Fibroblast of mammary gland (primary cell): ENCODE data around the gene COL23A1.

Experiments
- DNase-seq: peaks from one replicate; pipeline ENCODE4 v3.0.0-alpha.2; 2010; ENCODE audit warnings: low read depth
- H3K4me3 ChIP-seq: 2 replicates; pipeline ENCODE4 v1.5.1; 2011; ENCODE audit warnings: low read depth, mild to moderate bottlenecking, low read length, moderate library complexity; ENCODE audit not compliant: control insufficient read depth
- TF ChIP-seq, protein P1 (sequence below): conservative IDR thresholded peaks from 2 replicates; pipeline ENCODE4 v1.5.1; 2011; ENCODE audit warnings: low read depth, low read length, inconsistent platforms; ENCODE audit not compliant: control insufficient read depth, insufficient read depth

COL23A1 gene

DNA sequence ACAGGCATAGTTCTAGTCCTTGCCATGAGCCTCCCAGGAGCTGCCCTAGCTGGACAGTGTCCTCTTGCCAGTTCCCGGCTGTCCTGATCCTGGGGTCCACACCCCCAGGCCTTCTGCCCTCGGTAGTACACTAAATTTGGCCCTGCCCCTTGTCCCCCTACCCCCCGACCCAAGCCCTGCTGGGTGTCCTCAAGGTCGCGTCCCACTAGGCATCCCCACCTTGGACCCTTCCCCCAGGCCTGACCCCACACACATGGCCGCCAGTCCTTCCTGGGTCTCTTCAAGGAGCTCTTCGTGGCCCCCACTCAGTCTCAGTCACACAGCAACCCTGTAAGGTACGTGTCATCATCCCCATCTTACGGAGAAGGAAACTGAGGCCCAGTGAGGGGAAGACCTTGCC is 317.6 kb downstream of the COL23A1 start:
- TF ChIP-seq, protein P1, sequence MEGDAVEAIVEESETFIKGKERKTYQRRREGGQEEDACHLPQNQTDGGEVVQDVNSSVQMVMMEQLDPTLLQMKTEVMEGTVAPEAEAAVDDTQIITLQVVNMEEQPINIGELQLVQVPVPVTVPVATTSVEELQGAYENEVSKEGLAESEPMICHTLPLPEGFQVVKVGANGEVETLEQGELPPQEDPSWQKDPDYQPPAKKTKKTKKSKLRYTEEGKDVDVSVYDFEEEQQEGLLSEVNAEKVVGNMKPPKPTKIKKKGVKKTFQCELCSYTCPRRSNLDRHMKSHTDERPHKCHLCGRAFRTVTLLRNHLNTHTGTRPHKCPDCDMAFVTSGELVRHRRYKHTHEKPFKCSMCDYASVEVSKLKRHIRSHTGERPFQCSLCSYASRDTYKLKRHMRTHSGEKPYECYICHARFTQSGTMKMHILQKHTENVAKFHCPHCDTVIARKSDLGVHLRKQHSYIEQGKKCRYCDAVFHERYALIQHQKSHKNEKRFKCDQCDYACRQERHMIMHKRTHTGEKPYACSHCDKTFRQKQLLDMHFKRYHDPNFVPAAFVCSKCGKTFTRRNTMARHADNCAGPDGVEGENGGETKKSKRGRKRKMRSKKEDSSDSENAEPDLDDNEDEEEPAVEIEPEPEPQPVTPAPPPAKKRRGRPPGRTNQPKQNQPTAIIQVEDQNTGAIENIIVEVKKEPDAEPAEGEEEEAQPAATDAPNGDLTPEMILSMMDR: no peak

GRCh38 chr5:178271726-178272479 is 318.3 kb downstream of the COL23A1 start:
- TF ChIP-seq, protein P1: no peak
- no peak for DNase-seq
- no peak overlapping the region for H3K4me3 ChIP-seq

More for the DNA sequence above, 317.6 kb downstream of the COL23A1 start:
- no peak for DNase-seq
- no peak overlapping the region for H3K4me3 ChIP-seq

- H3K4me3 ChIP-seq: no peak overlapping the region
- no peak for DNase-seq
- TF ChIP-seq, protein P1: no peak
Measured at GRCh38 chr5:178271231-178271630, 319.0 kb downstream of the COL23A1 start.

- TF ChIP-seq, protein P1: no peak
- no peak for DNase-seq
Measured at GRCh38 chr5:178269499-178269898, 320.7 kb downstream of the COL23A1 start.

GRCh38 chr5:178267876-178268275 is 322.3 kb downstream of the COL23A1 start:
- DNase-seq: no peak
- no peak overlapping the region for H3K4me3 ChIP-seq
- TF ChIP-seq, protein P1: no peak

More at GRCh38 chr5:178269499-178269898, 320.7 kb downstream of the COL23A1 start:
- no peak overlapping the region for H3K4me3 ChIP-seq

DNA sequence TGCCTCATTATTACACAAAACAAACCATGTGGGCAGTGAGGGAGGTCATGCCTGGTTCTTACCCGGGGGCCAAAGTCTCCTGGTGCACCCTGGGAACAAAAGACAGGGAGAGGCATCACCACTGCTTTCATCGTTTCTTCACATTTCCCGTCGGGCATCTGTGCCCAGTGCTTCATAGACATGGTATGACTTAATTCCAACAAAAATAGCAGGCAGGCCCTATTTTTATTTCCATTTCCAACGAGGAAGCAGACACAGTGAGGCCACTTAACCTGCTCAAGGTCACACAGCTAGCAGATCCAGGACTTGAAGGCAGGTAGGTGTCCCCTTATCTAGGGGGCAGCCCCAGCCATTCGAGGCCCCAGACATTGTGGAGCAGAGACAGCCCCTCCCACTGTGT is 322.9 kb downstream of the COL23A1 start:
- TF ChIP-seq, protein P1: no peak
- H3K4me3 ChIP-seq: no peak overlapping the region
- DNase-seq: no peak
